8988T (cell line): ENCODE measurements around the gene CAND1.

Source experiments
- DNase-seq: peaks from one replicate; pipeline ENCODE4 v3.0.0; 2011

CAND1 gene

GRCh38 chr12:67348683-67349082, 79.5 kb downstream of the CAND1 start:
- DNase-seq: no peak

- DNase-seq: no peak
Observed at GRCh38 chr12:67352682-67353081, 83.5 kb downstream of the CAND1 start.

GRCh38 chr12:67354322-67354721, 85.2 kb downstream of the CAND1 start:
- no peak for DNase-seq

- DNase-seq: no peak
Observed at GRCh38 chr12:67354966-67355365, 85.8 kb downstream of the CAND1 start.

GRCh38 chr12:67355428-67356379, 86.5 kb downstream of the CAND1 start:
- DNase-seq: no peak

- no peak for DNase-seq
Observed at GRCh38 chr12:67356380-67356774, 87.2 kb downstream of the CAND1 start.

GRCh38 chr12:67357376-67358125, 88.4 kb downstream of the CAND1 start:
- no peak for DNase-seq

- no peak for DNase-seq
Observed at GRCh38 chr12:67358781-67359338, 89.7 kb downstream of the CAND1 start.

- DNase-seq: no peak
Observed at GRCh38 chr12:67362526-67362925, 93.4 kb downstream of the CAND1 start.

- no peak for DNase-seq
Observed at GRCh38 chr12:67364228-67364627, 95.1 kb downstream of the CAND1 start.

GRCh38 chr12:67365131-67365530, 96.0 kb downstream of the CAND1 start:
- no peak for DNase-seq

- DNase-seq: no peak
Observed at GRCh38 chr12:67367843-67368242, 98.7 kb downstream of the CAND1 start.
